ENCODE data around the gene GPR27.

The GPR27 gene

GRCh38 chr3:71732637-71733036, 21.0 kb upstream of the GPR27 start:
- DNase-seq, result no peak

GRCh38 chr3:71733319-71733718, 20.3 kb upstream of the GPR27 start:
- DNase-seq, result no peak

GRCh38 chr3:71734881-71735280, 18.8 kb upstream of the GPR27 start:
- DNase-seq, result no peak

GRCh38 chr3:71742621-71743020, 11.0 kb upstream of the GPR27 start:
- DNase-seq, result no peak

GRCh38 chr3:71744738-71745137, 8.9 kb upstream of the GPR27 start:
- DNase-seq, result no peak

- no peak for DNase-seq
Observed at GRCh38 chr3:71751602-71752001, 2.1 kb upstream of the GPR27 start.

GRCh38 chr3:71752831-71753700, 589 bp upstream of the GPR27 start:
- DNase-seq, result no peak

GRCh38 chr3:71754610-71755253, 1.1 kb downstream of the GPR27 start:
- peak in 1 of 5 experiments; percentile 5 for DNase-seq

- no peak for DNase-seq
Observed at GRCh38 chr3:71758091-71758490, 4.4 kb downstream of the GPR27 start.

GRCh38 chr3:71759401-71759800, 5.7 kb downstream of the GPR27 start:
- DNase-seq, result no peak

GRCh38 chr3:71760140-71760539, 6.5 kb downstream of the GPR27 start:
- no peak for DNase-seq

- DNase-seq, result no peak
Observed at GRCh38 chr3:71763426-71763825, 9.8 kb downstream of the GPR27 start.

- DNase-seq, result no peak
Observed at GRCh38 chr3:71771126-71771525, 17.5 kb downstream of the GPR27 start.

GRCh38 chr3:71771884-71772283, 18.2 kb downstream of the GPR27 start:
- no peak for DNase-seq

- peak in 1 of 5 experiments; percentile 61 for DNase-seq
Observed at GRCh38 chr3:71776538-71776937, 22.9 kb downstream of the GPR27 start.

GRCh38 chr3:71778353-71778752, 24.7 kb downstream of the GPR27 start:
- DNase-seq, result peak in 1 of 5 experiments; percentile 79

- peak in 1 of 5 experiments; percentile 80 for DNase-seq
Observed at GRCh38 chr3:71779674-71780377, 26.2 kb downstream of the GPR27 start.

- no peak for DNase-seq
Observed at GRCh38 chr3:71780430-71780829, 26.8 kb downstream of the GPR27 start.

GRCh38 chr3:71783152-71783551, 29.5 kb downstream of the GPR27 start:
- DNase-seq, result no peak

- DNase-seq, result peak in 1 of 5 experiments; percentile 11
Observed at GRCh38 chr3:71784201-71784913, 30.7 kb downstream of the GPR27 start.

GRCh38 chr3:71784914-71785531, 31.4 kb downstream of the GPR27 start, which contains the start of gene PROK2:
Gene PROK2, minus strand, starts transcription at chr3:71785148. Its CDS starts 96 bp downstream, at chr3:71785052.
- DNase-seq, result peak in 3 of 5 experiments; percentile 5 to 67 (median 13)
